ENCODE results near the gene TMEM100. TPM values are rescaled to one million over a fixed set of nuclear protein-coding genes. Genes with fewer than 3 reads are reported as not detected.

Gene TMEM100
- total and polyA plus RNA-seq, 2 experiments from 2014 or later = 0.10 to 0.73 TPM

DNA sequence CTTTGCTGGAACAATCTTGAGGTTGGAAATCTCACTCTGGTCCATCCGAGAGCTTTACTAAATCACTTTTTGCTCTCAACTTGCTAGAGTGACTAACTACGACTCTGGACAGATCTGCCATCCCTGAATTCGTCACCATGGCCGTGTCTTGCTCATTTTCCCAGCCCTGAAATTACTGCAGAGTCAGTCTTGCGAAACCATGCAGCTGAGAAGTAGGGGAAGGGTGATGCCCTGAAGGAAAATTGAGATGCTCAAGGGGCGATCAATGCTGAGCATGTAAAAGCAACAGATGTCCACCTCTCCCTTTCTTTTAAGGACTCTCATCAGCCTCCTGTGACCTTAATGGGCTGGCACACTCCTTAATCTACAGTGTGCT is 46.9 kb upstream of the TMEM100 start:
- ATAC-seq = no peak

DNA sequence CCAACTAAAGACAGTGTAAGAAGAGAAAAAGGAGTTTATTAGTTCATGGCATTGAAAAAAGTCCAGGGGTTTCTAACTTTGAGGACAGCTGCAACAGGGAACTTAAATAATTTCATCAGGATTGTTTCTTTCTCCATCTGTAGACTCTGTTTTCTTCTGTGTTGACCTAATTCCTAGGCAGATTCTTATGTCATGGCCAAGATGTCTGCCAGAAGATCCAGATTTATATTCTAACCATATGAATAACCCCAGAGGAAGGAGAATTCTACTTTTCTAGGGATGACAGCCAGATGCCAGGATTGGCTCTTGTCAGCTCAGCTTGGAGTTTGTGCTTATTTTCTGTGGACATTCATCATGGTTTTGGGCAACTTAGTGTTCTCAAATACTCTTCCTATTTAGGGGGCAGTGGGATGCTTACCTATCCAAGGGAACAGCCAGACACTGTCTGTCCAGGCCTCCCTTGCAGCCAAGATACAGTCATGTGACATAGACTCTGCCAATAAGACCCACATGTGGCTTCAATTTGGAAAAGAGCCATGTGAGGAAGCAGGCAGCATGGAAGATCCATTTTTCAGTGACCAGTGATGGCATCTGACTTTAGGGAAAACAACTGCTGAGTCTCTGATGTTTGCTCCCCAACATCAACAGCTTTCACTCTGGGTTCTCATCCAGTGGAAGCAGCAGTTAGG is 46.4 kb upstream of the TMEM100 start:
- DNase-seq (ENCODE audit: low spot score) = no peak
- Histone ChIP-seq H3K4me2 (no peak overlapping the region), H3K36me3 (ENCODE audit: insufficient read depth) (no peaks in the 10 kb centered on the region), H3K9me2 (ENCODE audit: insufficient read depth) (no peaks in the 10 kb centered on the region), H2AFZ (no peak overlapping the region), H3K79me2 (replicated peaks; ENCODE audit: insufficient read depth) (0 out of 2 replicates have a peak, but pooled peaks cover 4% of the 10 kb centered on the region), H3K27ac (ENCODE audit: low read depth) (no peak overlapping the region), H3F3A (replicated peaks; ENCODE audit: low read depth) (no peaks in the 10 kb centered on the region), H3K4me1 (ENCODE audit: insufficient read depth) (no peaks in the 10 kb centered on the region), H3K4me3 (no peak overlapping the region), H4K20me1 (replicated peaks; ENCODE audit: insufficient read depth) (no peaks in the 10 kb centered on the region), H3K27me3 (ENCODE audit: insufficient read depth) (no peaks in the 10 kb centered on the region)
- TF ChIP-seq EZH2phosphoT487 (IDR thresholded peaks at IDR 0.05; ENCODE audit: unreplicated experiment) = no peak
- no peak for TF ChIP-seq POLR2AphosphoS5 (IDR thresholded peaks at IDR 0.05; ENCODE audit: low read depth)
- TF ChIP-seq ZNF114 (CRISPR knock-in tag; IDR thresholded peaks at IDR 0.05) = no peak
- TF ChIP-seq EZH2 (IDR thresholded peaks at IDR 0.05; ENCODE audit: low read depth, unreplicated experiment) = no peak
- TF ChIP-seq NANOG (IDR thresholded peaks at IDR 0.05; ENCODE audit: borderline replicate concordance) = no peak
- no peak overlapping the region for H3K4me3 Mint-ChIP-seq
- H3K27ac Mint-ChIP-seq = no peak overlapping the region
- peaks cover 7% of the 10 kb centered on the region; the same call in 2 of the 3 replicates for H3K36me3 Mint-ChIP-seq (ENCODE audit: low read depth)
- no peaks in the 10 kb centered on the region for H3K9me3 Mint-ChIP-seq
- H3K4me1 Mint-ChIP-seq = no peaks in the 10 kb centered on the region
- peaks cover 6% of the 10 kb centered on the region for H3K27me3 Mint-ChIP-seq (ENCODE audit: insufficient read depth, low read depth, poor library complexity)
- ATAC-seq = no peak

More for the DNA sequence above, 46.9 kb upstream of the TMEM100 start:
- TF ChIP-seq STAT1 (IDR thresholded peaks at IDR 0.05; ENCODE audit: unreplicated experiment) (no peak), CREB1 (CRISPR knock-in tag; IDR thresholded peaks at IDR 0.05; ENCODE audit: low read depth) (no peak)
- TF ChIP-seq, protein P1, sequence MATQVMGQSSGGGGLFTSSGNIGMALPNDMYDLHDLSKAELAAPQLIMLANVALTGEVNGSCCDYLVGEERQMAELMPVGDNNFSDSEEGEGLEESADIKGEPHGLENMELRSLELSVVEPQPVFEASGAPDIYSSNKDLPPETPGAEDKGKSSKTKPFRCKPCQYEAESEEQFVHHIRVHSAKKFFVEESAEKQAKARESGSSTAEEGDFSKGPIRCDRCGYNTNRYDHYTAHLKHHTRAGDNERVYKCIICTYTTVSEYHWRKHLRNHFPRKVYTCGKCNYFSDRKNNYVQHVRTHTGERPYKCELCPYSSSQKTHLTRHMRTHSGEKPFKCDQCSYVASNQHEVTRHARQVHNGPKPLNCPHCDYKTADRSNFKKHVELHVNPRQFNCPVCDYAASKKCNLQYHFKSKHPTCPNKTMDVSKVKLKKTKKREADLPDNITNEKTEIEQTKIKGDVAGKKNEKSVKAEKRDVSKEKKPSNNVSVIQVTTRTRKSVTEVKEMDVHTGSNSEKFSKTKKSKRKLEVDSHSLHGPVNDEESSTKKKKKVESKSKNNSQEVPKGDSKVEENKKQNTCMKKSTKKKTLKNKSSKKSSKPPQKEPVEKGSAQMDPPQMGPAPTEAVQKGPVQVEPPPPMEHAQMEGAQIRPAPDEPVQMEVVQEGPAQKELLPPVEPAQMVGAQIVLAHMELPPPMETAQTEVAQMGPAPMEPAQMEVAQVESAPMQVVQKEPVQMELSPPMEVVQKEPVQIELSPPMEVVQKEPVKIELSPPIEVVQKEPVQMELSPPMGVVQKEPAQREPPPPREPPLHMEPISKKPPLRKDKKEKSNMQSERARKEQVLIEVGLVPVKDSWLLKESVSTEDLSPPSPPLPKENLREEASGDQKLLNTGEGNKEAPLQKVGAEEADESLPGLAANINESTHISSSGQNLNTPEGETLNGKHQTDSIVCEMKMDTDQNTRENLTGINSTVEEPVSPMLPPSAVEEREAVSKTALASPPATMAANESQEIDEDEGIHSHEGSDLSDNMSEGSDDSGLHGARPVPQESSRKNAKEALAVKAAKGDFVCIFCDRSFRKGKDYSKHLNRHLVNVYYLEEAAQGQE (IDR thresholded peaks at IDR 0.05; ENCODE audit: unreplicated experiment) = no peak
- TF ChIP-seq, protein P2, sequence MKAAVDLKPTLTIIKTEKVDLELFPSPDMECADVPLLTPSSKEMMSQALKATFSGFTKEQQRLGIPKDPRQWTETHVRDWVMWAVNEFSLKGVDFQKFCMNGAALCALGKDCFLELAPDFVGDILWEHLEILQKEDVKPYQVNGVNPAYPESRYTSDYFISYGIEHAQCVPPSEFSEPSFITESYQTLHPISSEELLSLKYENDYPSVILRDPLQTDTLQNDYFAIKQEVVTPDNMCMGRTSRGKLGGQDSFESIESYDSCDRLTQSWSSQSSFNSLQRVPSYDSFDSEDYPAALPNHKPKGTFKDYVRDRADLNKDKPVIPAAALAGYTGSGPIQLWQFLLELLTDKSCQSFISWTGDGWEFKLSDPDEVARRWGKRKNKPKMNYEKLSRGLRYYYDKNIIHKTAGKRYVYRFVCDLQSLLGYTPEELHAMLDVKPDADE (IDR thresholded peaks at IDR 0.05) = no peak
- H3K4me3 Mint-ChIP-seq = no peak overlapping the region
- no peak overlapping the region for H3K4me2 ChIP-seq
- H3K36me3 ChIP-seq (ENCODE audit: insufficient read depth) = no peaks in the 10 kb centered on the region
- H3F3A ChIP-seq (replicated peaks; ENCODE audit: low read depth) = no peaks in the 10 kb centered on the region
- H4K20me1 ChIP-seq (replicated peaks; ENCODE audit: insufficient read depth) = no peaks in the 10 kb centered on the region
- no peak overlapping the region for H3K27ac Mint-ChIP-seq
- H3K4me1 ChIP-seq (ENCODE audit: insufficient read depth) = no peaks in the 10 kb centered on the region
- no peak overlapping the region for H2AFZ ChIP-seq
- no peaks in the 10 kb centered on the region for H3K9me2 ChIP-seq (ENCODE audit: insufficient read depth)
- H3K4me3 ChIP-seq = no peak overlapping the region
- 0 out of 2 replicates have a peak, but pooled peaks cover 4% of the 10 kb centered on the region for H3K79me2 ChIP-seq (replicated peaks; ENCODE audit: insufficient read depth)
- H3K27me3 ChIP-seq (ENCODE audit: insufficient read depth) = no peaks in the 10 kb centered on the region
- no peak for DNase-seq (ENCODE audit: low spot score)
- H3K9me3 Mint-ChIP-seq = no peaks in the 10 kb centered on the region
- H3K27me3 Mint-ChIP-seq (ENCODE audit: insufficient read depth, low read depth, poor library complexity) = peaks cover 6% of the 10 kb centered on the region
- H3K36me3 Mint-ChIP-seq (ENCODE audit: low read depth) = peaks cover 7% of the 10 kb centered on the region; the same call in 2 of the 3 replicates
- H3K4me1 Mint-ChIP-seq = no peaks in the 10 kb centered on the region
- H3K27ac ChIP-seq (ENCODE audit: low read depth) = no peak overlapping the region
